Fibroblast of mammary gland (primary cell): ENCODE measurements around the gene JARID2.

Experiments used
- DNase-seq: peaks from one replicate; pipeline ENCODE4 v3.0.0-alpha.2; 2010; ENCODE audit warnings: low read depth
- H3K4me3 ChIP-seq: 2 replicates; pipeline ENCODE4 v1.5.1; 2011; ENCODE audit warnings: low read depth, mild to moderate bottlenecking, low read length, moderate library complexity; ENCODE audit not compliant: control insufficient read depth
- TF ChIP-seq, protein P1 (sequence below): conservative IDR thresholded peaks from 2 replicates; pipeline ENCODE4 v1.5.1; 2011; ENCODE audit warnings: low read depth, low read length, inconsistent platforms; ENCODE audit not compliant: control insufficient read depth, insufficient read depth

The JARID2 gene

DNA sequence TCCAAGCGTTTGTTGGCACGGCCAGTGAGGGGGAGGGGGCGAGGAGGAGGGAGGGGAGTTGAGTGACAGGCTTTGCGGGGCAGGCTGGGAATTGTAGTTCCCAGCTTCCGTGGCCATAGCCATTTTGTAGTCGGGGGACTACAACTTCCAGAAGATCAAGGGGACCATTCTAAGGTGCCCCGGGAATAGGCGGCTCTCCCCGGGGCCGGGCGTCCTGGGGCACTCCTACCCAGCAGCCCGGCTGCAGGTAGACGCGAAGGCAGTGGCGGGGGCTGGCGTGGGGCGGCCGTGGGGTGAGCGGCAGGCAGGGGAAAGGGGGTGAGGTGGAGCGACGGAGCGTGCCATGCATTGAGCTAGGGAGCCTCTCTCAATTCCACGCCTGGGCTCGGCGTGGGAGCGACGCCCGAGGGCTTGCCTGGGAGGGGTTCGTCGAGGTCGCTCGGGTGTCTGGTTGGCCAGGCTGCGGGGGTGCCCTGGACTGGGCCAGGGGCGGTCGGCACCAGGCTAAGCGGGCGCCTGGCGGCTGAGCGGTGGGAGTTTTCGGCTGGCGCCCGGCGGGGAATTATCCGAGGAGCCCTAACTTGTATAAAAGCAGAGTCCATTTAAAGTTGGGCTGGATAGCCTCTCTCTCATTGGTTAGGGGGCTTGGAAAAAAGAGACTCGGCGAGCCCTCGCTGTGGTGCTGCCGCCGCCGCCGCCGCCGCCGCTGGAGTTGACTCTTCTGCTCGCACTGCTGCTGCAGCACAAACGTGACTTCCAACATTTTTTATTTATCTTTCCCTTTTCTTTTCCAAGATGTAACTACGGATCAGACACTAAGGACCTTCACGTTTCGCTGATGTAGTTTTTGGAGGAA is at the start of gene JARID2:
Gene JARID2 (plus strand): TSS at position 709 of the 856 bp plus-strand sequence. CDS start 471 bp downstream, outside the sequence.
- TF ChIP-seq, protein P1, sequence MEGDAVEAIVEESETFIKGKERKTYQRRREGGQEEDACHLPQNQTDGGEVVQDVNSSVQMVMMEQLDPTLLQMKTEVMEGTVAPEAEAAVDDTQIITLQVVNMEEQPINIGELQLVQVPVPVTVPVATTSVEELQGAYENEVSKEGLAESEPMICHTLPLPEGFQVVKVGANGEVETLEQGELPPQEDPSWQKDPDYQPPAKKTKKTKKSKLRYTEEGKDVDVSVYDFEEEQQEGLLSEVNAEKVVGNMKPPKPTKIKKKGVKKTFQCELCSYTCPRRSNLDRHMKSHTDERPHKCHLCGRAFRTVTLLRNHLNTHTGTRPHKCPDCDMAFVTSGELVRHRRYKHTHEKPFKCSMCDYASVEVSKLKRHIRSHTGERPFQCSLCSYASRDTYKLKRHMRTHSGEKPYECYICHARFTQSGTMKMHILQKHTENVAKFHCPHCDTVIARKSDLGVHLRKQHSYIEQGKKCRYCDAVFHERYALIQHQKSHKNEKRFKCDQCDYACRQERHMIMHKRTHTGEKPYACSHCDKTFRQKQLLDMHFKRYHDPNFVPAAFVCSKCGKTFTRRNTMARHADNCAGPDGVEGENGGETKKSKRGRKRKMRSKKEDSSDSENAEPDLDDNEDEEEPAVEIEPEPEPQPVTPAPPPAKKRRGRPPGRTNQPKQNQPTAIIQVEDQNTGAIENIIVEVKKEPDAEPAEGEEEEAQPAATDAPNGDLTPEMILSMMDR = no peak
- H3K4me3 ChIP-seq = peak within 1 kb of the TSS; percentile 76
- DNase-seq = peak; percentile 96

DNA sequence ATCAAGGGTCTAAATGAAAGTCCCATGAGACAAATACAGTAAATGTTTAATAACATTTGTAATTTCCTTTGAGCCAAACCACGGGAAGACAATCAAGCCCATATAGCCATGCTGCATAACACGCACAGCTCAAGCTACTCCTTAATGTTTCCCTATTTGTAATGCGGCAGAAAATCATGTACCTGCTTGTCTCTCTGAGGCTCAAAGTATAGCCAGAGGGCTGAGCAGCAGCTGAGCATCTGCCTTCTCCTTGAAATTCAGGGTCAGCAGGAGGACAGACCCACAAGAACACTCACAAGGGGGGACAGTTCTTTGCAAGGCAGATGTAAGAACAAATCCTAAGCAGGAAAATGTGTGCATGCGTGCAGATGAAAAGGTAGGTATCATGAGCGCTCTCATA is 45.8 kb upstream of the JARID2 start:
- TF ChIP-seq, protein P1 = no peak
- H3K4me3 ChIP-seq = no peak overlapping the region
- DNase-seq = no peak

DNA sequence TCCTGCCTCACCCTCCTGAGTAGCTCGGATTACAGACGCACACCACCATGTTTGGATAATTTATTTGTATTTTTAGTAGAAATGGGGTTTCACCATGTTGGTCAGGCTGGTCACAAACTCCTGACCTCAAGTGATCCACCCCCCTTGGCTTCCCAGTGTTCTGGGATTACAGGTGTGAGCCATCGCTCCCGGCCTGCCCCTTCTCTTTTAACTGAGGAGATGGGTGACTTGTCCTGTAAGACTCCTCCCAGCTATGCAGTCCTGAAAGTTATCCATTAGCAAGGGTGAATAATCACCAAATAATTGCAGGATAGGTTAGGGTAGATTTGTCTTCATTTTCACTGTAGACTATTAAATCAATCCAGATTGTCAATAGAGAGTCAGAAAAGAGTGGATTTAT is 40.5 kb upstream of the JARID2 start:
- TF ChIP-seq, protein P1 = no peak
- DNase-seq = no peak

DNA sequence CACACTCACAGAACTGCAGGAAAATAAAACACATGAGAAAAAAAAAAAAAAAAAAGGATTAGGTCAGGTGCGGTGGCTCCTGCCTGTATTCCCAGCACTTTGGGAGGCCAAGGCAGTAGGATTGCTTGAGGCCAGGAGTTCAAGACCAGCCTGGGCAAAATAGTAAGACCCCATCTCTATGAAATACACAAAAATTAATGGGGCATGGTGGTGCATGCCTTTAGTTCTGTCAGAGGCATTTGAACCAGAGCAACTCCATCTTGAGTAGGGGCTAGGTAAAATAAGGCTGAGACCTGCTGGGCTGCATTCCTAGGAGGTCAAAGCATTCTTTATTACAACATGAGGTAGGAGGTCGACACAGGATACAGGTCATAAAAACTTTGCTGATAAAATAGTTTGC is 39.0 kb upstream of the JARID2 start:
- no peak for DNase-seq
- H3K4me3 ChIP-seq = no peak overlapping the region
- TF ChIP-seq, protein P1 = no peak

More for the DNA sequence above, 40.5 kb upstream of the JARID2 start:
- H3K4me3 ChIP-seq = no peak overlapping the region

DNA sequence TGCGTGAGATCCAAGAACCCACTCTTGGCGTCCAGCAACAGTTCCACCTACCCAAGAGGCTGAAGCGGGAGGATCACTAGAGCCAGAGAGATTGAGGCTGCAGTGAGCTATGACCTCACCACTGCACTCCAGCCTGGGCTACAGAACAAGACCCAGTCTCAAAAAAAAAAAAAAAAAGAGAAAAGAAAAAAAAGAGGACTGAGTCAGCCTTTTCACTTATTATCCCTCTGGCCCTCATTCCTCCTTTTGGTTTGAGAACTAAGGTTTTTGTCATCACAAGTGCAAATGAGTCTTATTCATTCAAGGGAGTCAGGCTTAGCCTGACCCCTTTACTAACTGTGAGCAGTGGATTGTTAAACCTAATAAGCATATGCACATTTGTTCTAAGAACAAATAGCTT is 37.9 kb upstream of the JARID2 start:
- TF ChIP-seq, protein P1 = no peak
- H3K4me3 ChIP-seq = no peak overlapping the region
- DNase-seq = peak; percentile 81

DNA sequence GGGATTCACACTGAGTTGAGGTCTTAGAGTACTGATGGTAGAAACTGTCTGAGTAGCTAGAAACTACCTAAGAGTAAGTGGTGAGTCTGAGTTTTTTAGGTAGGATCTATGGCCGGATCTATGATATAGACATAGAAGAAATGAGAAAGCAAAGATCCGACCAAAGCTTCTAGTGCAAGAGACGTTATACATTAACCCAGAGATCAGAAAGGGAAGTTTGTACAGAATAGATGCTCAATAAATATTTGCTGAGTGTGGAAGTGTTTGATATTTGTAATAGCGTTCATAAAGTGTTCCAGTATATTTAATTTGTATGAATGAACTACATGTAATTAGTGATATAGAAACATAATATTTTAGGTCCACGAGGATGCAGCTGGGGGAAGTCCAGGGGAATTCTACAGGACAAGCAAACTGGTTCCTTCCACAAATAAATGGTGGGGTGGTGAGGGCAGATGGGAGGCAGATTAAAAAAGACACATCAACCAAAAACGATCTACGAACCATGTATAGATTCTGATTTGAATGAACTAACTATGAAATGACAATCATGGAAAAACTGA is 31.9 kb upstream of the JARID2 start:
- TF ChIP-seq, protein P1 = no peak
- no peak for DNase-seq
- H3K4me3 ChIP-seq = no peak overlapping the region
